ENCODE results near the gene SIRPB2. TPM values are rescaled to one million over a fixed set of nuclear protein-coding genes. Genes with fewer than 3 reads are reported as not detected.

The SIRPB2 gene
- total RNA-seq, 1 experiment from 2014 or later: not detected

- H3K4me3 ChIP-seq (ENCODE audit: low read length): no peak overlapping the region
- peaks cover 33% of the 10 kb centered on the region; the same call in 1 of the 2 replicates for H3K36me3 ChIP-seq (ENCODE audit: insufficient read depth, low read length)
- H3K9me2 ChIP-seq (replicated peaks; ENCODE audit: insufficient read depth, low read length): no peaks in the 10 kb centered on the region
- DNase-seq: no peak
- H4K20me1 ChIP-seq (ENCODE audit: insufficient read depth, low read depth, low read length): no peaks in the 10 kb centered on the region
- no peaks in the 10 kb centered on the region for H3K79me2 ChIP-seq (ENCODE audit: low read length)
- H3K27me3 ChIP-seq (ENCODE audit: low read length): no peaks in the 10 kb centered on the region
- H3K9ac ChIP-seq (ENCODE audit: low read length): no peak overlapping the region
- H3K27ac ChIP-seq (ENCODE audit: low read length): no peak overlapping the region
- H2AFZ ChIP-seq (ENCODE audit: low read length): no peak overlapping the region
- no peaks in the 10 kb centered on the region for H3K4me1 ChIP-seq (ENCODE audit: low read length)
- H3K9me3 ChIP-seq (ENCODE audit: low read length): no peaks in the 10 kb centered on the region
- no peak overlapping the region for H3K4me2 ChIP-seq (ENCODE audit: low read depth, low read length, poor library complexity, severe bottlenecking)
These were observed 41.9 kb downstream of the SIRPB2 start for GRCh38 chr20:1449370-1449769.

- Histone ChIP-seq H3K9me2 (replicated peaks; ENCODE audit: insufficient read depth, low read length) (no peaks in the 10 kb centered on the region), H3K4me2 (ENCODE audit: low read depth, low read length, poor library complexity, severe bottlenecking) (no peak overlapping the region), H3K36me3 (ENCODE audit: insufficient read depth, low read length) (peaks cover 37% of the 10 kb centered on the region; the same call in 1 of the 2 replicates), H3K27me3 (ENCODE audit: low read length) (no peaks in the 10 kb centered on the region), H3K9ac (ENCODE audit: low read length) (no peak overlapping the region), H3K4me3 (ENCODE audit: low read length) (no peak overlapping the region), H2AFZ (ENCODE audit: low read length) (no peak overlapping the region), H3K27ac (ENCODE audit: low read length) (no peak overlapping the region), H4K20me1 (ENCODE audit: insufficient read depth, low read depth, low read length) (no peaks in the 10 kb centered on the region), H3K9me3 (ENCODE audit: low read length) (no peaks in the 10 kb centered on the region), H3K4me1 (ENCODE audit: low read length) (no peaks in the 10 kb centered on the region), H3K79me2 (ENCODE audit: low read length) (no peaks in the 10 kb centered on the region)
- no peak for DNase-seq
These were observed 43.1 kb downstream of the SIRPB2 start for GRCh38 chr20:1448081-1448620.

- Histone ChIP-seq H4K20me1 (ENCODE audit: insufficient read depth, low read depth, low read length) (no peaks in the 10 kb centered on the region), H3K79me2 (ENCODE audit: low read length) (no peaks in the 10 kb centered on the region)
- no peak for DNase-seq
These were observed 44.7 kb downstream of the SIRPB2 start for GRCh38 chr20:1446536-1446935.

GRCh38 chr20:1443085-1443484, 48.1 kb downstream of the SIRPB2 start:
- H3K9me2 ChIP-seq (replicated peaks; ENCODE audit: insufficient read depth, low read length): no peaks in the 10 kb centered on the region
- no peak for DNase-seq
- no peaks in the 10 kb centered on the region for H3K27me3 ChIP-seq (ENCODE audit: low read length)
- H2AFZ ChIP-seq (ENCODE audit: low read length): no peak overlapping the region
- H3K9ac ChIP-seq (ENCODE audit: low read length): no peak overlapping the region
- no peaks in the 10 kb centered on the region for H3K79me2 ChIP-seq (ENCODE audit: low read length)
- peaks cover 8% of the 10 kb centered on the region; the same call in 1 of the 2 replicates for H3K36me3 ChIP-seq (ENCODE audit: insufficient read depth, low read length)
- H3K27ac ChIP-seq (ENCODE audit: low read length): no peak overlapping the region
- no peaks in the 10 kb centered on the region for H3K9me3 ChIP-seq (ENCODE audit: low read length)
- H3K4me3 ChIP-seq (ENCODE audit: low read length): no peak overlapping the region
- H3K4me2 ChIP-seq (ENCODE audit: low read depth, low read length, poor library complexity, severe bottlenecking): no peak overlapping the region
- H4K20me1 ChIP-seq (ENCODE audit: insufficient read depth, low read depth, low read length): 0 out of 2 replicates have a peak, but pooled peaks cover 4% of the 10 kb centered on the region
- H3K4me1 ChIP-seq (ENCODE audit: low read length): no peaks in the 10 kb centered on the region

More at GRCh38 chr20:1446536-1446935, 44.7 kb downstream of the SIRPB2 start:
- H3K4me1 ChIP-seq (ENCODE audit: low read length): no peaks in the 10 kb centered on the region
- no peak overlapping the region for H2AFZ ChIP-seq (ENCODE audit: low read length)
- H3K4me3 ChIP-seq (ENCODE audit: low read length): no peak overlapping the region
- H3K9me2 ChIP-seq (replicated peaks; ENCODE audit: insufficient read depth, low read length): no peaks in the 10 kb centered on the region
- no peak overlapping the region for H3K27ac ChIP-seq (ENCODE audit: low read length)
- H3K9ac ChIP-seq (ENCODE audit: low read length): no peak overlapping the region
- H3K9me3 ChIP-seq (ENCODE audit: low read length): no peaks in the 10 kb centered on the region
- H3K4me2 ChIP-seq (ENCODE audit: low read depth, low read length, poor library complexity, severe bottlenecking): no peak overlapping the region
- H3K36me3 ChIP-seq (ENCODE audit: insufficient read depth, low read length): peaks cover 29% of the 10 kb centered on the region; the same call in 1 of the 2 replicates
- no peaks in the 10 kb centered on the region for H3K27me3 ChIP-seq (ENCODE audit: low read length)

- H3K4me1 ChIP-seq (ENCODE audit: low read length): no peaks in the 10 kb centered on the region
- no peak overlapping the region for H3K27ac ChIP-seq (ENCODE audit: low read length)
- H3K4me3 ChIP-seq (ENCODE audit: low read length): no peak overlapping the region
- H3K9me3 ChIP-seq (ENCODE audit: low read length): no peaks in the 10 kb centered on the region
- H3K36me3 ChIP-seq (ENCODE audit: insufficient read depth, low read length): peaks cover 4% of the 10 kb centered on the region; the same call in 1 of the 2 replicates
- no peaks in the 10 kb centered on the region for H3K27me3 ChIP-seq (ENCODE audit: low read length)
- H2AFZ ChIP-seq (ENCODE audit: low read length): no peak overlapping the region
- no peak overlapping the region for H3K4me2 ChIP-seq (ENCODE audit: low read depth, low read length, poor library complexity, severe bottlenecking)
- 0 out of 2 replicates have a peak, but pooled peaks cover 4% of the 10 kb centered on the region for H4K20me1 ChIP-seq (ENCODE audit: insufficient read depth, low read depth, low read length)
- H3K9me2 ChIP-seq (replicated peaks; ENCODE audit: insufficient read depth, low read length): no peaks in the 10 kb centered on the region
- H3K79me2 ChIP-seq (ENCODE audit: low read length): no peaks in the 10 kb centered on the region
- H3K9ac ChIP-seq (ENCODE audit: low read length): no peak overlapping the region
- DNase-seq: no peak
These were observed 48.9 kb downstream of the SIRPB2 start for GRCh38 chr20:1442304-1442703.

GRCh38 chr20:1441133-1441532, 50.1 kb downstream of the SIRPB2 start:
- Histone ChIP-seq H3K79me2 (ENCODE audit: low read length) (no peaks in the 10 kb centered on the region), H3K4me2 (ENCODE audit: low read depth, low read length, poor library complexity, severe bottlenecking) (no peak overlapping the region), H3K4me3 (ENCODE audit: low read length) (no peak overlapping the region), H3K9me2 (replicated peaks; ENCODE audit: insufficient read depth, low read length) (no peaks in the 10 kb centered on the region), H3K36me3 (ENCODE audit: insufficient read depth, low read length) (peaks cover 4% of the 10 kb centered on the region; the same call in 1 of the 2 replicates), H3K9me3 (ENCODE audit: low read length) (no peaks in the 10 kb centered on the region), H3K27me3 (ENCODE audit: low read length) (no peaks in the 10 kb centered on the region), H3K4me1 (ENCODE audit: low read length) (no peaks in the 10 kb centered on the region), H3K9ac (ENCODE audit: low read length) (no peak overlapping the region), H3K27ac (ENCODE audit: low read length) (no peak overlapping the region), H4K20me1 (ENCODE audit: insufficient read depth, low read depth, low read length) (0 out of 2 replicates have a peak, but pooled peaks cover 4% of the 10 kb centered on the region), H2AFZ (ENCODE audit: low read length) (no peak overlapping the region)
- no peak for DNase-seq

- Histone ChIP-seq H3K79me2 (ENCODE audit: low read length) (no peaks in the 10 kb centered on the region), H3K4me1 (ENCODE audit: low read length) (peaks cover 4% of the 10 kb centered on the region; the same call in 1 of the 2 replicates), H3K4me2 (ENCODE audit: low read depth, low read length, poor library complexity, severe bottlenecking) (no peak overlapping the region), H4K20me1 (ENCODE audit: insufficient read depth, low read depth, low read length) (0 out of 2 replicates have a peak, but pooled peaks cover 4% of the 10 kb centered on the region), H3K27ac (ENCODE audit: low read length) (no peak overlapping the region), H3K4me3 (ENCODE audit: low read length) (no peak overlapping the region), H3K9me2 (replicated peaks; ENCODE audit: insufficient read depth, low read length) (no peaks in the 10 kb centered on the region), H3K27me3 (ENCODE audit: low read length) (no peaks in the 10 kb centered on the region), H3K36me3 (ENCODE audit: insufficient read depth, low read length) (peaks cover 4% of the 10 kb centered on the region; the same call in 1 of the 2 replicates), H3K9ac (ENCODE audit: low read length) (no peak overlapping the region), H2AFZ (ENCODE audit: low read length) (no peak overlapping the region), H3K9me3 (ENCODE audit: low read length) (no peaks in the 10 kb centered on the region)
- peak; percentile 80 for DNase-seq
These were observed 51.2 kb downstream of the SIRPB2 start for GRCh38 chr20:1440024-1440423.

GRCh38 chr20:1438361-1438760, 52.9 kb downstream of the SIRPB2 start:
- 0 out of 2 replicates have a peak, but pooled peaks cover 4% of the 10 kb centered on the region for H4K20me1 ChIP-seq (ENCODE audit: insufficient read depth, low read depth, low read length)

More at GRCh38 chr20:1438361-1438760, 52.9 kb downstream of the SIRPB2 start:
- no peak for DNase-seq
- H3K36me3 ChIP-seq (ENCODE audit: insufficient read depth, low read length): no peaks in the 10 kb centered on the region
- no peaks in the 10 kb centered on the region for H3K79me2 ChIP-seq (ENCODE audit: low read length)
- H3K9me3 ChIP-seq (ENCODE audit: low read length): no peaks in the 10 kb centered on the region
- H3K9ac ChIP-seq (ENCODE audit: low read length): no peak overlapping the region
- no peak overlapping the region for H3K4me3 ChIP-seq (ENCODE audit: low read length)
- H3K9me2 ChIP-seq (replicated peaks; ENCODE audit: insufficient read depth, low read length): no peaks in the 10 kb centered on the region
- H3K4me1 ChIP-seq (ENCODE audit: low read length): peaks cover 6% of the 10 kb centered on the region; the same call in 1 of the 2 replicates
- H2AFZ ChIP-seq (ENCODE audit: low read length): no peak overlapping the region
- no peaks in the 10 kb centered on the region for H3K27me3 ChIP-seq (ENCODE audit: low read length)
- no peak overlapping the region for H3K4me2 ChIP-seq (ENCODE audit: low read depth, low read length, poor library complexity, severe bottlenecking)
- H3K27ac ChIP-seq (ENCODE audit: low read length): no peak overlapping the region

All from Karpas-422 (cell line).